Prostate gland (tissue), 2 donors: ENCODE measurements around the gene LAMA2. TPM values are rescaled to one million over a fixed set of nuclear protein-coding genes. Genes with fewer than 3 reads are reported as not detected.

Experiments
- DNase-seq: peaks from one replicate; pipeline ENCODE4 v3.0.0-alpha.2; 2019; ENCODE audit warnings: low spot score
- H3K27ac ChIP-seq, 2 donors: fragments of 200-600 bp; sonication (generic); 2 replicates each; pipeline ENCODE4 v1.5.1; 2017 to 2019
- H3K27me3 ChIP-seq: fragments of 200-600 bp; sonication (generic); replicated peaks from 2 replicates; pipeline ENCODE4 v1.5.1; 2019; ENCODE audit not compliant: insufficient read depth
- H3K36me3 ChIP-seq, 2 donors: fragments of 200-600 bp; sonication (generic); 1 replicate in 1 of 2; 2 replicates in 1 of 2; pipeline versions ENCODE4 v1.5.1 to v1.8.1; 2017 to 2019
- H3K4me1 ChIP-seq: fragments of 200-600 bp; sonication (generic); replicated peaks from 2 replicates; pipeline ENCODE4 v1.5.1; 2019
- H3K4me3 ChIP-seq, 2 donors: fragments of 200-600 bp; sonication (generic); 2 replicates each; pipeline ENCODE4 v1.5.1; 2017 to 2019
- H3K9me3 ChIP-seq: fragments of 200-600 bp; sonication (generic); 2 replicates; pipeline ENCODE4 v1.5.1; 2017
- POLR2A ChIP-seq: fragments of 450-650 bp; IDR thresholded peaks from one replicate; pipeline ENCODE4 v1.6.1; 2016; ENCODE audit warnings: antibody characterized with exemption, mild to moderate bottlenecking
- POLR2AphosphoS5 ChIP-seq: sonication (generic); formaldehyde crosslinking; IDR thresholded peaks from one replicate; pipeline ENCODE4 v1.6.1; 2017; ENCODE audit warnings: antibody characterized with exemption
- WGBS: methylation state at CpG from one replicate; pipeline ENCODE4 v1.1.5; 2018; 5-methylcytosine and 5-hydroxymethylcytosine counted together
- intact Hi-C: fragments of 100-400 bp; cut with DNase I; formaldehyde crosslinking; loops from one replicate; pipeline ENCODE4 v1.14.2; 2022
- total RNA-seq, 2 donors: library from RNA; depleted of rRNA; stranded (reverse); fragments of >200 nt; gene quantifications; one replicate each; pipeline ENCODE4 v1.1.0, GENCODE V29; 2016
- TF ChIP-seq, protein P1 (sequence below), 4 experiments: fragments of 200-600 bp in 2 of 4; fragments of 450-650 bp in 2 of 4; sonication (generic) in 2 of 4; IDR thresholded peaks; 1 replicate in 3 of 4; 2 replicates in 1 of 4; pipeline ENCODE4 v1.5.1; 2016 to 2019; ENCODE audit warnings: antibody characterized with exemption in 4 of 4, mild to moderate bottlenecking in 2 of 4, moderate library complexity in 2 of 4

Gene LAMA2
- total RNA-seq, 2 donors from 2014 or later, result 10.1 to 89.1 TPM

DNA sequence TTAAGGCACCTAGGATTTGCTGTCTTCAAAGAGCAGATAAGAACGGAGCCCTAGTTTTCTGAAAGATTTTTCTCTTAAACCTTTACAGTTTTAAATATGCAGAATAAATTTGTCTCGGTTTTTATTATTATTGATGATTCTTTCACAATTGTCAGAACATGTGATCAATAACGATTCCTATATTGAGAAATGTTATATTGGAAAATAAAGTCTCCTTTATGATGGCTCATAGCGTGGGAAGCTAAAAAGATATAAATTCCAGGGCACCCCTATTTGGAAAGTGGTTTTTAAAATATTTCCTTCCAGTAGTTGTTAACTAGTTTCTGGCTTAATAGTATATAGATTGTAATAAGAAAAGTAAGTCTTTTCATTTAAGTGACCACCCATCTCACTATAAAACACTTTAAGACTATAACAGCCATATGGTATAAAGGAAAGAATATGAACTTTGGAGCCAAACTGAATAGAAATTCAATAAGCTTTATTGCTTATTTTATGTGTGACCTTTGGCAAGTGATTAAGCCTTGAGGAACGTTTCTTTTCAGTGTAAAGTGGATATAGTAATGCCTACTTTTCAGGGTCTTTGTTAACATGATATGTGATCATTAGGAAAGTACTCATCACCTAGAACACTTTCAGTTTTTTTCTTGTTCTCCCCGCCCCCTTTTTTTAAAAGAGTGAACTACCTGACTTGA lies 369.6 kb downstream of the LAMA2 start:
- 45% methylated on average over 6 of the region's 6 CpGs for WGBS
- no peak for DNase-seq
- Histone ChIP-seq H3K27me3 (no peaks in the 10 kb centered on the region), H3K9me3 (no peaks in the 10 kb centered on the region), H3K4me3 (no peak overlapping the region), H3K36me3 (no peaks in the 10 kb centered on the region), H3K4me1 (no peaks in the 10 kb centered on the region), H3K27ac (no peak overlapping the region)
- TF ChIP-seq, protein P1, sequence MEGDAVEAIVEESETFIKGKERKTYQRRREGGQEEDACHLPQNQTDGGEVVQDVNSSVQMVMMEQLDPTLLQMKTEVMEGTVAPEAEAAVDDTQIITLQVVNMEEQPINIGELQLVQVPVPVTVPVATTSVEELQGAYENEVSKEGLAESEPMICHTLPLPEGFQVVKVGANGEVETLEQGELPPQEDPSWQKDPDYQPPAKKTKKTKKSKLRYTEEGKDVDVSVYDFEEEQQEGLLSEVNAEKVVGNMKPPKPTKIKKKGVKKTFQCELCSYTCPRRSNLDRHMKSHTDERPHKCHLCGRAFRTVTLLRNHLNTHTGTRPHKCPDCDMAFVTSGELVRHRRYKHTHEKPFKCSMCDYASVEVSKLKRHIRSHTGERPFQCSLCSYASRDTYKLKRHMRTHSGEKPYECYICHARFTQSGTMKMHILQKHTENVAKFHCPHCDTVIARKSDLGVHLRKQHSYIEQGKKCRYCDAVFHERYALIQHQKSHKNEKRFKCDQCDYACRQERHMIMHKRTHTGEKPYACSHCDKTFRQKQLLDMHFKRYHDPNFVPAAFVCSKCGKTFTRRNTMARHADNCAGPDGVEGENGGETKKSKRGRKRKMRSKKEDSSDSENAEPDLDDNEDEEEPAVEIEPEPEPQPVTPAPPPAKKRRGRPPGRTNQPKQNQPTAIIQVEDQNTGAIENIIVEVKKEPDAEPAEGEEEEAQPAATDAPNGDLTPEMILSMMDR (IDR thresholded peaks at IDR 0.05), result no peak
- TF ChIP-seq POLR2A (no peak), POLR2AphosphoS5 (no peak)
- intact Hi-C loops, result loop anchor here (5.0 kb wide), 2 partner anchors 445 to 525 kb away; no protein-coding TSS in a partner anchor

DNA sequence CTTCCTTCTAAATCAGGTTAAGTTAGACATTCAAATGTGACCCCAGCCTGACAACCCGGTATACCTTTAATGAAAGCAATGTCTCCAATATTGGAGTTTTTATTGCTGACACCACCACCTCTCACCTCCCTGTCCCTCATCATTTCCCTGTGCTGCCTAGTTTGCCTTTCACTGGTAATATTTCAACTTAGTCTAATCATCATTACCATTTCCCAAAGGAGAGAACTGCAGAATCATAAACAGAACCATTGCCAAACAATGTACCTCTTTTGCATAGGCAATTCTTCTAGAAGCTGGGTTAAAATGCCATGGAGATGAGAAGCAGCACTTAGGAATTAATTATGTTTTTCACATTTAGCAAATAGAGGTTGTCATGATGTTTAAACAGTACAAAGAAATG lies 370.3 kb downstream of the LAMA2 start:
- Histone ChIP-seq H3K36me3 (no peaks in the 10 kb centered on the region), H3K4me3 (no peak overlapping the region), H3K27me3 (no peaks in the 10 kb centered on the region), H3K27ac (no peak overlapping the region), H3K4me1 (no peaks in the 10 kb centered on the region), H3K9me3 (no peaks in the 10 kb centered on the region)
- no peak for DNase-seq
- 86% methylated on average over 1 of the region's 1 CpG for WGBS
- intact Hi-C loops, result loop anchor here (5.0 kb wide), 2 partner anchors 446 to 526 kb away; no protein-coding TSS in a partner anchor
- TF ChIP-seq, protein P1 (IDR thresholded peaks at IDR 0.05), result no peak
- TF ChIP-seq POLR2AphosphoS5 (no peak), POLR2A (no peak)

DNA sequence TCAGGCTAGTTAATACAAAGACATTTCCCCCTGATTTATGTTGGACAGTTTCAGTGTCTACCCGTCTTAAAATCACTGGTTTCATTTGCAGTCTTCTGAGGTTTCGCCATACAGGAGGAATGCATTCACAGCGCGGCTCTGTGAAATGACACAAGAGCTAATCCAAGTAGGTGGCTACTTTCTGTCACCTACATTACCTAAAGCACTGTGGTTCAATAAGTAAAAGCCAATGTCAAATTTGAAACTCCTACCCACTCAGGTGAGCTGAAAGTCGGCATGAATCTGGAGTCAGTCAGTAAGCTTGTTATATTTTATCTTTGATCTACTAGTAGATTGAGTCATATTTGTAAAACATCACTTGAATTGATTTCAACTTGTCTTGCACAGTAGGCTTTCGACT lies 370.8 kb downstream of the LAMA2 start:
- 75% methylated on average over 6 of the region's 6 CpGs for WGBS
- DNase-seq, result no peak
- TF ChIP-seq POLR2A (no peak), POLR2AphosphoS5 (no peak)
- TF ChIP-seq, protein P1 (IDR thresholded peaks at IDR 0.05), result no peak
- Histone ChIP-seq H3K4me3 (no peak overlapping the region), H3K27ac (no peak overlapping the region), H3K9me3 (no peaks in the 10 kb centered on the region), H3K27me3 (no peaks in the 10 kb centered on the region), H3K36me3 (no peaks in the 10 kb centered on the region), H3K4me1 (no peaks in the 10 kb centered on the region)
- intact Hi-C loops, result loop anchor here (5.0 kb wide), 2 partner anchors 446 to 526 kb away; no protein-coding TSS in a partner anchor

DNA sequence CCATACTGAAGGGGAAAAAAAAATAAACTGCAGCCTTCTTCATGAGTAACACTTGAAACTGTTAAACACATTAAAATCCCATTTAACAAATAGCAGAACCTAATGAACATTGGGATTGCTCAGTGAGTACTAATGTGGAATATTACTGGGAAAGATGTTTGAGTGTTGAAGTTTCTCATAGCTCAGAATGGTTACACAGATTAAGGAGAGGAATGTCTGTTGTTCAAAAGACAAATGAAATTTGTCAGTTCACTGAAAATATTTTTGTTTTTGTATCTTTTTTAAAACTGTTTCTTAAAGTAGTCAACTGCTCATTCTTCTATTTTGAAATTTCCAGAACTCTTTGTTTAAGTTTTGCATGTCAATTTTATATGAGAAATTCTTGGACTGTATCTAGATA lies 374.3 kb downstream of the LAMA2 start:
- H3K36me3 ChIP-seq, result no peaks in the 10 kb centered on the region
- DNase-seq, result no peak

More for the DNA sequence above, 374.3 kb downstream of the LAMA2 start:
- Histone ChIP-seq H3K9me3 (no peaks in the 10 kb centered on the region), H3K4me3 (no peak overlapping the region), H3K4me1 (no peaks in the 10 kb centered on the region), H3K27ac (no peak overlapping the region), H3K27me3 (no peaks in the 10 kb centered on the region)
- TF ChIP-seq, protein P1 (IDR thresholded peaks at IDR 0.05), result no peak
- TF ChIP-seq POLR2A, result no peak
- TF ChIP-seq POLR2AphosphoS5, result no peak
- intact Hi-C loops, result no loop called here
